Esophagus squamous epithelium (tissue), 4 donors: Measurements from ENCODE around the gene GALNT14.

Experiments used
- CTCF ChIP-seq, 6 experiments: fragments of 450-650 bp in 4 of 6; fragments of 200-600 bp in 2 of 6; sonication (generic) in 2 of 6; IDR thresholded peaks; one replicate each; pipeline ENCODE4 v1.5.1; 2016 to 2019; ENCODE audit warnings: antibody characterized with exemption in 6 of 6, mild to moderate bottlenecking in 4 of 6, moderate library complexity in 4 of 6
- POLR2A ChIP-seq, 4 donors: fragments of 450-650 bp; IDR thresholded peaks; one replicate each; pipeline ENCODE4 v1.6.1; 2017; ENCODE audit warnings: antibody characterized with exemption in 4 of 4, mild to moderate bottlenecking in 4 of 4, moderate library complexity in 3 of 4

- TF ChIP-seq POLR2A (IDR thresholded peaks at IDR 0.05): no peak
- no peak for TF ChIP-seq CTCF (IDR thresholded peaks at IDR 0.05)
These were observed 265.4 kb downstream of the GALNT14 start for GRCh38 chr2:30872797-30873196.
